ENCODE results near the gene QRICH2.

- TF ChIP-seq, protein P1, sequence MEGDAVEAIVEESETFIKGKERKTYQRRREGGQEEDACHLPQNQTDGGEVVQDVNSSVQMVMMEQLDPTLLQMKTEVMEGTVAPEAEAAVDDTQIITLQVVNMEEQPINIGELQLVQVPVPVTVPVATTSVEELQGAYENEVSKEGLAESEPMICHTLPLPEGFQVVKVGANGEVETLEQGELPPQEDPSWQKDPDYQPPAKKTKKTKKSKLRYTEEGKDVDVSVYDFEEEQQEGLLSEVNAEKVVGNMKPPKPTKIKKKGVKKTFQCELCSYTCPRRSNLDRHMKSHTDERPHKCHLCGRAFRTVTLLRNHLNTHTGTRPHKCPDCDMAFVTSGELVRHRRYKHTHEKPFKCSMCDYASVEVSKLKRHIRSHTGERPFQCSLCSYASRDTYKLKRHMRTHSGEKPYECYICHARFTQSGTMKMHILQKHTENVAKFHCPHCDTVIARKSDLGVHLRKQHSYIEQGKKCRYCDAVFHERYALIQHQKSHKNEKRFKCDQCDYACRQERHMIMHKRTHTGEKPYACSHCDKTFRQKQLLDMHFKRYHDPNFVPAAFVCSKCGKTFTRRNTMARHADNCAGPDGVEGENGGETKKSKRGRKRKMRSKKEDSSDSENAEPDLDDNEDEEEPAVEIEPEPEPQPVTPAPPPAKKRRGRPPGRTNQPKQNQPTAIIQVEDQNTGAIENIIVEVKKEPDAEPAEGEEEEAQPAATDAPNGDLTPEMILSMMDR (IDR thresholded peaks at IDR 0.05; ENCODE audit: low read length), result no peak
- no peak for TF ChIP-seq EZH2 (optimal IDR thresholded peaks at IDR 0.05; ENCODE audit: low read depth, low read length)
- no peak for TF ChIP-seq EZH2phosphoT487 (IDR thresholded peaks at IDR 0.05; ENCODE audit: low read length)
Measured at GRCh38 chr17:76271669-76272540, 36.2 kb downstream of the QRICH2 start.

Measured in MM.1S (cell line).